ENCODE data around the gene TMED3. TPM values are rescaled to one million over a fixed set of nuclear protein-coding genes. Genes with fewer than 3 reads are reported as not detected.

TMED3 gene
- total and polyA plus RNA-seq, 9 of the 15 experiments (the other 6 are each of a cell fraction or from before 2014, with no cell fraction given) = 6.1 to 89.6 (median 51.4) TPM

- CTCF ChIA-PET (ENCODE audit: low intra/inter-chr PET ratio) = no interaction called here
- no peak overlapping the region for H3K4me2 ChIP-seq (ENCODE audit: insufficient read depth, low read length)
- peaks cover 4 to 11% of the 10 kb centered on the region in 2 experiments; a peak in 4 of 5 replicates for H3K27me3 ChIP-seq (ENCODE audit: control insufficient read depth in 2 of 2, insufficient read depth in 2 of 2, low read length in 2 of 2)
- no peak overlapping the region for H3K4me3 ChIP-seq
- WGBS (ENCODE audit: insufficient coverage, low coverage, missing lambda C conversion rate) = 18% methylated on average over 4 of the region's 4 CpGs
- POLR2A ChIA-PET = interaction anchor here (0.7 kb wide), 1 partner anchor 43 kb away, joined by 3 read pairs; no protein-coding TSS in a partner anchor
- no peak overlapping the region for H3K27ac ChIP-seq (ENCODE audit: extremely low read depth, low read depth, low read length)
- H2AFZ ChIP-seq (ENCODE audit: low read depth, low read length) = no peak overlapping the region
- ATAC-seq (no peak), DNase-seq (ENCODE audit: extremely low read depth in 1 of 4, low spot score in 3 of 4) (no peak), FAIRE-seq (no peak)
- in situ Hi-C loops (cut with MboI) (no loop called here), intact Hi-C loops (cut with micrococcal nuclease) (no loop called here)
- H3K9me1 ChIP-seq (ENCODE audit: control insufficient read depth, insufficient read depth, low read length) = no peaks in the 10 kb centered on the region
- H3K9me3 ChIP-seq (replicated peaks; ENCODE audit: control insufficient read depth, insufficient read depth, low read depth, low read length) = no peaks in the 10 kb centered on the region
- H3K4me1 ChIP-seq (replicated peaks in 1 of 2; ENCODE audit: control insufficient read depth in 2 of 2, insufficient read depth in 2 of 2, low read length in 2 of 2) = no peaks in the 10 kb centered on the region
- no peaks in the 10 kb centered on the region for H3K36me3 ChIP-seq (ENCODE audit: control insufficient read depth, insufficient read depth, low read length)
- H3K79me2 ChIP-seq (ENCODE audit: control insufficient read depth, insufficient read depth, low read length) = no peaks in the 10 kb centered on the region
- no TSS peak for BruUV-seq (replicated peaks)
- TF ChIP-seq ELF4 (CRISPR knock-in tag; IDR thresholded peaks at IDR 0.05) = no peak
- no peak for TF ChIP-seq DNMT1 (IDR thresholded peaks at IDR 0.05)
- TF ChIP-seq TCF7 (IDR thresholded peaks at IDR 0.05; ENCODE audit: borderline replicate concordance) = no peak
- no peak for TF ChIP-seq ZNF707 (CRISPR knock-in tag; conservative IDR thresholded peaks at IDR 0.05)
- TF ChIP-seq MTF1 (CRISPR knock-in tag; IDR thresholded peaks at IDR 0.05; ENCODE audit: borderline replicate concordance) = no peak
- TF ChIP-seq HNRNPK (IDR thresholded peaks at IDR 0.05; ENCODE audit: low read depth, low read length, poor library complexity, severe bottlenecking) = no peak
- TF ChIP-seq TFAM (CRISPR knock-in tag; conservative IDR thresholded peaks at IDR 0.05) = no peak
- TF ChIP-seq HNRNPL (IDR thresholded peaks at IDR 0.05; ENCODE audit: low read depth, low read length) = no peak
- TF ChIP-seq HOMEZ (CRISPR knock-in tag; IDR thresholded peaks at IDR 0.05) = no peak
- TF ChIP-seq HDAC8 (tag; IDR thresholded peaks at IDR 0.05) = no peak
- no peak for TF ChIP-seq DIDO1 (tag; IDR thresholded peaks at IDR 0.05; ENCODE audit: low read depth)
- H4K20me1 ChIP-seq (replicated peaks; ENCODE audit: control insufficient read depth, insufficient read depth, low read length) = no peaks in the 10 kb centered on the region; the same call in 1 of the 2 replicates
- H3K9ac ChIP-seq (ENCODE audit: insufficient read depth in 1 of 2, low read depth in 2 of 2, low read length in 2 of 2) = no peak overlapping the region
These were observed 45.7 kb upstream of the TMED3 start for GRCh38 chr15:79265167-79265566.
